GM12878 (cell line): ENCODE measurements around the gene F10. TPM values are rescaled to one million over a fixed set of nuclear protein-coding genes. Genes with fewer than 3 reads are reported as not detected.
"Not testable (repeated sequence)": the region's sequence is repeated elsewhere in the genome, so short reads cannot be mapped to it uniquely, and the experiment has no call there.

Experiments used
- ATAC-seq: fragments of 200-7000 bp; cut with Tn5 transposase; 3 replicates; pipeline ENCODE4 v1.9.1; 2020; ENCODE audit warnings: mild to moderate bottlenecking, moderate library complexity
- BruUV-seq: library from RNA; stranded (reverse); fragments of 400-500 nt; replicated peaks from 2 replicates; lab custom pipeline; 2021; lab: Mats Ljungman, UMichigan
- CTCF ChIA-PET: fragments of 300-600 bp; sonication (Branson Sonifier 250); formaldehyde crosslinking; extraction: SDS; loops from one replicate; lab custom pipeline; 2021; ENCODE audit warnings: inconsistent platforms; lab: Yijun Ruan, JAX
- POLR2A ChIA-PET: fragments of 350-600 bp; formaldehyde crosslinking; extraction: SDS; loops from one replicate; lab custom pipeline; 2021; ENCODE audit warnings: inconsistent platforms; lab: Charles Lee
- RAD21 ChIA-PET: fragments of 300-600 bp; sonication (Branson Sonifier 250); formaldehyde crosslinking; loops from one replicate; lab custom pipeline; 2023; ENCODE audit warnings: antibody characterized with exemption; ENCODE audit not compliant: unreplicated experiment; lab: Charles Lee
- SMC1A ChIA-PET: fragments of 300-600 bp; sonication (Branson Sonifier 250); formaldehyde crosslinking; loops from one replicate; lab custom pipeline; 2023; ENCODE audit not compliant: unreplicated experiment, uncharacterized antibody; lab: Charles Lee
- DNase-seq: peaks from one replicate; pipeline ENCODE4 v3.0.0-alpha.2; 2011; ENCODE audit warnings: low read depth, low spot score
- FAIRE-seq: peaks from 3 replicates; lab custom pipeline; 2011; peaks lifted over from hg19 to GRCh38; lab: Jason Lieb, UNC
- H2AFZ ChIP-seq: 2 replicates; pipeline ENCODE4 v1.6.0; 2011; ENCODE audit warnings: low read depth, low read length, control low read depth; ENCODE audit not compliant: control insufficient read depth
- H3K27ac ChIP-seq: 2 replicates; pipeline ENCODE4 v1.5.1; 2011; ENCODE audit warnings: control low read depth; ENCODE audit not compliant: control insufficient read depth, insufficient read depth
- H3K27me3 ChIP-seq, 2 experiments: replicated peaks in 1 of 2; 2 replicates each; pipeline versions ENCODE4 v1.6.0 to v1.6.1; 2011; ENCODE audit warnings: low read length in 1 of 2; ENCODE audit not compliant: control insufficient read depth in 2 of 2, insufficient read depth in 2 of 2
- H3K36me3 ChIP-seq, 2 experiments: 2 replicates each; pipeline ENCODE4 v1.5.1; 2011; ENCODE audit warnings: low read length in 1 of 2; ENCODE audit not compliant: control insufficient read depth in 2 of 2, insufficient read depth in 2 of 2
- H3K4me1 ChIP-seq: 2 replicates; pipeline ENCODE4 v1.6.1; 2011; ENCODE audit warnings: mild to moderate bottlenecking, low read length, moderate library complexity, mixed read lengths; ENCODE audit not compliant: control insufficient read depth, insufficient read depth
- H3K4me2 ChIP-seq: 2 replicates; pipeline ENCODE4 v1.6.0; 2011; ENCODE audit warnings: control low read depth; ENCODE audit not compliant: control insufficient read depth, insufficient read depth
- H3K4me3 ChIP-seq: fragments of 200-600 bp; sonication (generic); 2 replicates; pipeline ENCODE4 v1.5.1; 2016
- H3K79me2 ChIP-seq: 2 replicates; pipeline ENCODE4 v1.6.0; 2011; ENCODE audit warnings: low read length; ENCODE audit not compliant: control insufficient read depth, insufficient read depth
- H3K9ac ChIP-seq: 2 replicates; pipeline ENCODE4 v1.8.0; 2011; ENCODE audit warnings: low read length, control low read depth, mixed read lengths; ENCODE audit not compliant: control insufficient read depth, insufficient read depth
- H3K9me3 ChIP-seq: replicated peaks from 3 replicates; pipeline ENCODE4 v1.5.1; 2011; ENCODE audit warnings: mild to moderate bottlenecking, low read length; ENCODE audit not compliant: control insufficient read depth, insufficient read depth
- H4K20me1 ChIP-seq: 2 replicates; pipeline ENCODE4 v1.6.0; 2011; ENCODE audit not compliant: control insufficient read depth, insufficient read depth
- FOS ChIP-seq: IDR thresholded peaks from 3 replicates; pipeline ENCODE4 v1.6.1; 2011; ENCODE audit warnings: borderline replicate concordance; ENCODE audit not compliant: insufficient read length; ENCODE audit errors: extremely low read depth
- KLF5 ChIP-seq: fragments of 450-650 bp; IDR thresholded peaks from 2 replicates; pipeline ENCODE4 v1.6.1; 2014; ENCODE audit warnings: mild to moderate bottlenecking; ENCODE audit not compliant: partially characterized antibody
- MTA2 ChIP-seq: fragments of 450-650 bp; IDR thresholded peaks from 2 replicates; pipeline ENCODE4 v1.6.1; 2016; ENCODE audit warnings: low read depth, mild to moderate bottlenecking, moderate library complexity
- RAD21 ChIP-seq: IDR thresholded peaks from 2 replicates; pipeline ENCODE4 v1.6.1; 2011; ENCODE audit warnings: mild to moderate bottlenecking, low read depth, low read length, moderate library complexity; ENCODE audit not compliant: insufficient read depth
- SP1 ChIP-seq: IDR thresholded peaks from one replicate; pipeline ENCODE4 v1.6.1; 2011; ENCODE audit warnings: low read depth, low read length
- SPI1 ChIP-seq: IDR thresholded peaks from 2 replicates; pipeline ENCODE4 v1.6.1; 2011; ENCODE audit warnings: low read depth, mild to moderate bottlenecking, low read length, moderate library complexity, borderline replicate concordance; ENCODE audit not compliant: insufficient read depth
- SUZ12 ChIP-seq: fragments of 200-600 bp; sonication (generic); IDR thresholded peaks from one replicate; pipeline ENCODE4 v1.6.1; 2018; ENCODE audit warnings: antibody characterized with exemption, mild to moderate bottlenecking; ENCODE audit not compliant: unreplicated experiment
- ZBED1 ChIP-seq: IDR thresholded peaks from 2 replicates; pipeline ENCODE4 v1.6.1; 2016; ENCODE audit warnings: borderline replicate concordance
- ZNF274 ChIP-seq: IDR thresholded peaks from one replicate; pipeline ENCODE4 v1.8.0; 2011; ENCODE audit not compliant: insufficient read length, insufficient read depth
- WGBS: methylation state at CpG from one replicate; pipeline ENCODE4 v1.1.6; 2016; ENCODE audit warnings: low lambda C conversion rate; ENCODE audit not compliant: insufficient replicate concordance, insufficient coverage; ENCODE audit errors: missing lambda C conversion rate; 5-methylcytosine and 5-hydroxymethylcytosine counted together
- in situ Hi-C: fragments of 300-500 bp; cut with MboI; formaldehyde crosslinking; loops from 9 replicates; pipeline ENCODE4 v1.14.3; 2018; ENCODE audit warnings: mixed read lengths
- intact Hi-C: fragments of 100-400 bp; cut with micrococcal nuclease; formaldehyde crosslinking; loops from one replicate; pipeline ENCODE4 v1.14.2; 2022; ENCODE audit not compliant: unreplicated experiment
- polyA plus RNA-seq, 11 experiments: library from polyadenylated mRNA; depleted of rRNA in 4 of 11; unstranded in 6 of 11; stranded (reverse) in 5 of 11; fragments of >200 nt; fragmentation: Nextera tagmentation in 4 of 11; fragmentation: Illumina TruSeq in 1 of 11; extraction: Ambion mirVana in 4 of 11; extraction: Trizol in 1 of 11; gene quantifications; 1 replicate in 1 of 11; 2 replicates in 10 of 11; pipeline versions ENCODE4 v1.2.1 to v1.2.3, GENCODE V29; 2011 to 2016; ENCODE audit warnings: inconsistent platforms in 2 of 11, missing spikeins in 2 of 11, low read depth in 1 of 11
- total RNA-seq, 4 experiments: library from RNA; depleted of rRNA in 3 of 4; stranded (reverse); fragments of >200 nt in 3 of 4; fragmentation: Illumina TruSeq in 1 of 4; extraction: Trizol in 1 of 4; gene quantifications; 2 replicates each; pipeline versions ENCODE4 v1.2.1 to v1.2.3, GENCODE V29; 2013 to 2021
- TF ChIP-seq, protein P1 (sequence below): fragments of 450-650 bp; IDR thresholded peaks from 2 replicates; pipeline ENCODE4 v1.6.1; 2017; ENCODE audit warnings: mild to moderate bottlenecking, moderate library complexity

F10 gene
- total and polyA plus RNA-seq, 10 of the 15 experiments (the other 5 are each of a cell fraction or from before 2014, with no cell fraction given) = not detected

DNA sequence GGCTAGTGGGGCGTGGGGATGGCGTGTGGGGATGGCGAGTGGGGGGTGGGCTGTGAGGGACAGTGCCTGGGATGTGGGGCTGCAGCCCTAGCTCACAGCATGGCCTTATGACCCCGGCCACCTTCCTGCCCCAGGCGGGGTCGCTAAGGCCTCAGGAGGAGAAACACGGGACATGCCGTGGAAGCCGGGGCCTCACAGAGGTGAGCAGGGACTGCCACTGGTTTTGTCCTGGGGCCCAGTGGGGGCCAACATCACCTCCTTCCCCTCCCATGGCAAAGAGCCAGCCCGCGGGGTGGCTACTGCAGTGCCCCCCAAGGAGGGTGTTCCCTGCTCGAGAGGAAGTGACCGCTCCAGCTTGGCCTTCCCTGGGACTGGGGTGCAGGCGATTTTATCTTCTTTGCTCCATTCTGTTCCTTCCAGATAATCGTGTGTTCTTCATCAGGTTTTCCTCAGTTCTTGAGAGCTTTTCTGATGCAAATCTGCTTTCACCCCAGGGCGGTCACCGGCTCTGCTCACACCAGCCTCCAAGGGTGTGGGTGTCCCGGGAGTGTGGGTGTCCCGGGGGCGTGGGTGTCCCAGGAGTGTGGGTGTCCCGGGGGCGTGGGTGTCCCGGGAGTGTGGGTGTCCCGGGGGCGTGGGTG, 15.8 kb upstream of the F10 start:
- H3K4me3 ChIP-seq = no peak overlapping the region
- ATAC-seq = no peak
- TF ChIP-seq SPI1 (no peak), ZBED1 (no peak), SUZ12 (no peak), SP1 (no peak), FOS (no peak), MTA2 (no peak), KLF5 (no peak), RAD21 (no peak), ZNF274 (no peak)
- TF ChIP-seq, protein P1, sequence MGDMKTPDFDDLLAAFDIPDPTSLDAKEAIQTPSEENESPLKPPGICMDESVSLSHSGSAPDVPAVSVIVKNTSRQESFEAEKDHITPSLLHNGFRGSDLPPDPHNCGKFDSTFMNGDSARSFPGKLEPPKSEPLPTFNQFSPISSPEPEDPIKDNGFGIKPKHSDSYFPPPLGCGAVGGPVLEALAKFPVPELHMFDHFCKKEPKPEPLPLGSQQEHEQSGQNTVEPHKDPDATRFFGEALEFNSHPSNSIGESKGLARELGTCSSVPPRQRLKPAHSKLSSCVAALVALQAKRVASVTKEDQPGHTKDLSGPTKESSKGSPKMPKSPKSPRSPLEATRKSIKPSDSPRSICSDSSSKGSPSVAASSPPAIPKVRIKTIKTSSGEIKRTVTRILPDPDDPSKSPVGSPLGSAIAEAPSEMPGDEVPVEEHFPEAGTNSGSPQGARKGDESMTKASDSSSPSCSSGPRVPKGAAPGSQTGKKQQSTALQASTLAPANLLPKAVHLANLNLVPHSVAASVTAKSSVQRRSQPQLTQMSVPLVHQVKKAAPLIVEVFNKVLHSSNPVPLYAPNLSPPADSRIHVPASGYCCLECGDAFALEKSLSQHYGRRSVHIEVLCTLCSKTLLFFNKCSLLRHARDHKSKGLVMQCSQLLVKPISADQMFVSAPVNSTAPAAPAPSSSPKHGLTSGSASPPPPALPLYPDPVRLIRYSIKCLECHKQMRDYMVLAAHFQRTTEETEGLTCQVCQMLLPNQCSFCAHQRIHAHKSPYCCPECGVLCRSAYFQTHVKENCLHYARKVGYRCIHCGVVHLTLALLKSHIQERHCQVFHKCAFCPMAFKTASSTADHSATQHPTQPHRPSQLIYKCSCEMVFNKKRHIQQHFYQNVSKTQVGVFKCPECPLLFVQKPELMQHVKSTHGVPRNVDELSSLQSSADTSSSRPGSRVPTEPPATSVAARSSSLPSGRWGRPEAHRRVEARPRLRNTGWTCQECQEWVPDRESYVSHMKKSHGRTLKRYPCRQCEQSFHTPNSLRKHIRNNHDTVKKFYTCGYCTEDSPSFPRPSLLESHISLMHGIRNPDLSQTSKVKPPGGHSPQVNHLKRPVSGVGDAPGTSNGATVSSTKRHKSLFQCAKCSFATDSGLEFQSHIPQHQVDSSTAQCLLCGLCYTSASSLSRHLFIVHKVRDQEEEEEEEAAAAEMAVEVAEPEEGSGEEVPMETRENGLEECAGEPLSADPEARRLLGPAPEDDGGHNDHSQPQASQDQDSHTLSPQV = no peak
- no peaks in the 10 kb centered on the region for H3K4me1 ChIP-seq
- no peaks in the 10 kb centered on the region for H3K79me2 ChIP-seq
- WGBS = 76% methylated on average over 22 of the region's 25 CpGs
- H3K27ac ChIP-seq = no peak overlapping the region
- BruUV-seq = no TSS peak
- POLR2A ChIA-PET = no interaction called here
- intact Hi-C loops = no loop called here
- SMC1A ChIA-PET = no interaction called here
- CTCF ChIA-PET = no interaction called here
- FAIRE-seq = no peak
- no peak for DNase-seq
- RAD21 ChIA-PET = no interaction called here
- in situ Hi-C loops = no loop called here
- H3K27me3 ChIP-seq = no peaks in the 10 kb centered on the region
- no peaks in the 10 kb centered on the region for H3K36me3 ChIP-seq
- no peak overlapping the region for H3K4me2 ChIP-seq
- H2AFZ ChIP-seq = no peak overlapping the region
- no peaks in the 10 kb centered on the region for H4K20me1 ChIP-seq
- H3K9me3 ChIP-seq = peaks cover 1% of the 10 kb centered on the region; the same call in 1 of the 3 replicates
- no peak overlapping the region for H3K9ac ChIP-seq

DNA sequence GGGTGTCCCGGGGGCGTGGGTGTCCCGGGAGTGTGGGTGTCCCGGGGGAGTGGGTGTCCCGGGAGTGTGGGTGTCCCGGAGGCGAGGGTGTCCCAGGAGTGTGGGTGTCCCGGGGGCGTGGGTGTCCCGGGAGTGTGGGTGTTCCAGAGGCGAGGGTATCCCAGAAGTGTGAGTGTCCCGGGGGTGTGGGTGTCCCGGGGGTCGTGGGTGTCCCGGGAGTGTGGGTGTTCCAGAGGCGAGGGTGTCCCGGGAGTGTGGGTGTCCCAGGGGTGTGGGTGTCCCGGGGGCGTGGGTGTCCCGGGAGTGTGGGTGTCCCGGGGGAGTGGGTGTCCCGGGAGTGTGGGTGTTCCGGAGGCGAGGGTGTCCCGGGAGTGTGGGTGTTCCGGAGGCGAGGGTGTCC, 14.1 kb upstream of the F10 start:
- H3K4me3 ChIP-seq, CTCF ChIA-PET, H3K36me3 ChIP-seq, BruUV-seq, H2AFZ ChIP-seq, H3K27me3 ChIP-seq, H4K20me1 ChIP-seq, H3K4me2 ChIP-seq, H3K9me3 ChIP-seq, SMC1A ChIA-PET, intact Hi-C loops, H3K4me1 ChIP-seq, H3K79me2 ChIP-seq, H3K27ac ChIP-seq, POLR2A ChIA-PET, ATAC-seq, H3K9ac ChIP-seq, FAIRE-seq, in situ Hi-C loops, DNase-seq, RAD21 ChIA-PET: not testable (repeated sequence)
- WGBS = 100% methylated on average over 4 of the region's 27 CpGs
